Keratinocyte (primary cell): ENCODE data around the gene HS3ST2. TPM values are rescaled to one million over a fixed set of nuclear protein-coding genes. Genes with fewer than 3 reads are reported as not detected.

Source experiments
- DNase-seq: peaks from one replicate; pipeline ENCODE4 v3.0.0-alpha.2; 2011; ENCODE audit warnings: low read depth, missing footprints, low spot score
- FAIRE-seq: peaks from 2 replicates; lab custom pipeline; 2011; peaks lifted over from hg19 to GRCh38; lab: Jason Lieb, UNC
- H2AFZ ChIP-seq: 2 replicates; pipeline ENCODE4 v1.6.0; 2012; ENCODE audit warnings: low read length, control low read depth, inconsistent platforms; ENCODE audit not compliant: control insufficient read depth
- H3K27ac ChIP-seq: 2 replicates; pipeline ENCODE4 v1.5.1; 2011; ENCODE audit warnings: low read length; ENCODE audit not compliant: control insufficient read depth, insufficient read depth
- H3K27me3 ChIP-seq: 3 replicates; pipeline ENCODE4 v1.6.0; 2011; ENCODE audit warnings: low read length; ENCODE audit not compliant: control insufficient read depth, insufficient read depth; ENCODE audit errors: extremely low read depth
- H3K36me3 ChIP-seq, 2 experiments: 2 replicates in 1 of 2; 3 replicates in 1 of 2; pipeline ENCODE4 v1.5.1; 2011; ENCODE audit warnings: low read length in 2 of 2, mild to moderate bottlenecking in 1 of 2; ENCODE audit not compliant: control insufficient read depth in 2 of 2, insufficient read depth in 2 of 2; ENCODE audit errors: extremely low read depth in 1 of 2
- H3K4me1 ChIP-seq: 3 replicates; pipeline ENCODE4 v1.5.1; 2011; ENCODE audit warnings: low read length; ENCODE audit not compliant: control insufficient read depth, insufficient read depth; ENCODE audit errors: extremely low read depth
- H3K4me2 ChIP-seq: 3 replicates; pipeline ENCODE4 v1.6.0; 2011; ENCODE audit warnings: low read depth, low read length; ENCODE audit not compliant: control insufficient read depth, insufficient read depth; ENCODE audit errors: extremely low read depth
- H3K4me3 ChIP-seq, 3 experiments: fragments of 200-600 bp in 1 of 3; sonication (generic) in 1 of 3; 2 replicates in 2 of 3; 3 replicates in 1 of 3; pipeline ENCODE4 v1.5.1; 2011 to 2016; ENCODE audit warnings: low read length in 3 of 3, mild to moderate bottlenecking in 3 of 3, control low read depth in 2 of 3, inconsistent platforms in 1 of 3, low read depth in 1 of 3, mixed read lengths in 1 of 3, mixed run types in 1 of 3, moderate library complexity in 1 of 3; ENCODE audit not compliant: control insufficient read depth in 2 of 3, insufficient read depth in 2 of 3; ENCODE audit errors: extremely low read depth in 1 of 3
- H3K79me2 ChIP-seq: 2 replicates; pipeline ENCODE4 v1.6.0; 2012; ENCODE audit warnings: low read length; ENCODE audit not compliant: control insufficient read depth, insufficient read depth
- H3K9ac ChIP-seq: 3 replicates; pipeline ENCODE4 v1.6.0; 2011; ENCODE audit warnings: low read length; ENCODE audit not compliant: control insufficient read depth, insufficient read depth; ENCODE audit errors: extremely low read depth
- H3K9me1 ChIP-seq: 3 replicates; pipeline ENCODE4 v1.6.0; 2011; ENCODE audit warnings: low read length; ENCODE audit not compliant: control insufficient read depth, insufficient read depth; ENCODE audit errors: extremely low read depth
- H3K9me3 ChIP-seq: 2 replicates; pipeline ENCODE4 v1.5.1; 2012; ENCODE audit warnings: low read depth, low read length; ENCODE audit not compliant: control insufficient read depth
- H4K20me1 ChIP-seq: 3 replicates; pipeline ENCODE4 v1.6.0; 2011; ENCODE audit warnings: low read length; ENCODE audit not compliant: control insufficient read depth, insufficient read depth; ENCODE audit errors: extremely low read depth
- CTCF ChIP-seq, 3 experiments: IDR thresholded peaks in 1 of 3; conservative IDR thresholded peaks in 1 of 3; optimal IDR thresholded peaks in 1 of 3; 2 replicates in 2 of 3; 3 replicates in 1 of 3; pipeline versions ENCODE3 to v1.5.1; 2011; ENCODE audit warnings: low read length in 3 of 3, mild to moderate bottlenecking in 3 of 3, moderate library complexity in 2 of 3, control low read depth in 1 of 3, inconsistent platforms in 1 of 3; ENCODE audit not compliant: insufficient read depth in 2 of 3; ENCODE audit errors: extremely low read depth in 1 of 3
- EZH2 ChIP-seq: IDR thresholded peaks from one replicate; pipeline ENCODE4 v1.6.1; 2012; ENCODE audit warnings: inconsistent platforms, mild to moderate bottlenecking, low read length, moderate library complexity
- dilution Hi-C: fragments of 300-500 bp; cut with MboI; formaldehyde crosslinking; loops from one replicate; pipeline ENCODE4 v1.7.0; 2020; ENCODE audit warnings: low sequenced_read_pairs; ENCODE audit not compliant: extremely low pct_ligation_motif_present
- polyA plus RNA-seq, 5 experiments: library from polyadenylated mRNA; depleted of rRNA in 3 of 5; stranded (reverse) in 3 of 5; stranded (forward) in 1 of 5; unstranded in 1 of 5; fragments of >200 nt; gene quantifications; 1 replicate in 1 of 5; 2 replicates in 3 of 5; 3 replicates in 1 of 5; pipeline versions ENCODE4 v1.2.1 to v1.2.3, GENCODE V29; 2011 to 2012; ENCODE audit warnings: missing spikeins in 2 of 5, low read depth in 1 of 5, low replicate concordance in 1 of 5

HS3ST2 gene
- polyA plus RNA-seq, 1 donor (not counting 4 experiments of a cell fraction or from before 2014, with no cell fraction given) = 6.3 TPM

DNA sequence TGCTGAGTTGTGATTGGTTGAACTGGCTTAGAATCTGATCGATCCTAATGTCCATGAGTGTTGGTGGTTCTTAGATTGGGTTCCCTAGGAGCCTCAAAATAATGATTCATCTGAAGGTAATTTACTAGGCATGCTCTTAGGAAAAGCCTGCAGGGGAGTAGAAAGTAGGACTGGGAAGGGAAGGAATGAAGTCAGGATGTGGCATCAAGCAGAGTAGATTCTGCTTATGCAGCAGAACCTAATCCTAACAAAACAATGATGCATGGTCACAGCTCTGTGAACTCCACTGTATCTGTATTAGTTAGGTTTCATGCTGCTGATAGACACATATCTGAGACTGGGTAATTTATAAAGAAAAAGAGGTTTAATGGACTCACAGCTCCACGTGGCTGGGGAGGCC lies 132.5 kb downstream of the HS3ST2 start:
- Histone ChIP-seq H3K4me2 (no peak overlapping the region), H3K27ac (no peak overlapping the region), H3K4me1 (peaks cover 5% of the 10 kb centered on the region), H3K9me1 (no peaks in the 10 kb centered on the region), H3K27me3 (peaks cover 15% of the 10 kb centered on the region), H3K79me2 (no peaks in the 10 kb centered on the region), H3K9ac (no peak overlapping the region), H3K9me3 (no peaks in the 10 kb centered on the region), H3K4me3 (no peak overlapping the region), H2AFZ (no peak overlapping the region), H4K20me1 (no peaks in the 10 kb centered on the region), H3K36me3 (no peaks in the 10 kb centered on the region)
- TF ChIP-seq CTCF (optimal IDR thresholded peaks at IDR 0.05 in 1 of 3, IDR thresholded peaks at IDR 0.05 in 1 of 3, conservative IDR thresholded peaks at IDR 0.05 in 1 of 3; ENCODE audit: extremely low read depth in 1 of 3, insufficient read depth in 2 of 3, low read length in 3 of 3) = no peak
- TF ChIP-seq EZH2 = no peak
- peak; percentile 62 for FAIRE-seq
- no peak for DNase-seq
- dilution Hi-C loops = no loop called here

- Histone ChIP-seq H3K4me1 (peaks cover 5% of the 10 kb centered on the region), H2AFZ (peak overlapping the region; percentile 47), H3K27ac (no peak overlapping the region), H3K9ac (no peak overlapping the region), H3K79me2 (no peaks in the 10 kb centered on the region), H4K20me1 (no peaks in the 10 kb centered on the region), H3K36me3 (no peaks in the 10 kb centered on the region), H3K9me1 (no peaks in the 10 kb centered on the region), H3K4me3 (peak overlapping the region in 2 of 3 experiments; percentile 2 to 9), H3K4me2 (peak overlapping the region; percentile 79), H3K9me3 (no peaks in the 10 kb centered on the region), H3K27me3 (peaks cover 15% of the 10 kb centered on the region)
- DNase-seq (no peak), FAIRE-seq (no peak)
- dilution Hi-C loops = no loop called here
- TF ChIP-seq EZH2 (no peak), CTCF (optimal IDR thresholded peaks at IDR 0.05 in 1 of 3, IDR thresholded peaks at IDR 0.05 in 1 of 3, conservative IDR thresholded peaks at IDR 0.05 in 1 of 3; ENCODE audit: extremely low read depth in 1 of 3, insufficient read depth in 2 of 3, low read length in 3 of 3) (no peak)
These were observed 134.2 kb downstream of the HS3ST2 start for GRCh38 chr16:22948058-22948602.
